LNCAP (cell line): ENCODE data around the gene ANO2.

Experiments used
- TF ChIP-seq, protein P1 (sequence below): fragments of 450-650 bp; IDR thresholded peaks from 2 replicates; pipeline ENCODE4 v1.5.1; 2017; ENCODE audit warnings: mild to moderate bottlenecking

ANO2 gene

DNA sequence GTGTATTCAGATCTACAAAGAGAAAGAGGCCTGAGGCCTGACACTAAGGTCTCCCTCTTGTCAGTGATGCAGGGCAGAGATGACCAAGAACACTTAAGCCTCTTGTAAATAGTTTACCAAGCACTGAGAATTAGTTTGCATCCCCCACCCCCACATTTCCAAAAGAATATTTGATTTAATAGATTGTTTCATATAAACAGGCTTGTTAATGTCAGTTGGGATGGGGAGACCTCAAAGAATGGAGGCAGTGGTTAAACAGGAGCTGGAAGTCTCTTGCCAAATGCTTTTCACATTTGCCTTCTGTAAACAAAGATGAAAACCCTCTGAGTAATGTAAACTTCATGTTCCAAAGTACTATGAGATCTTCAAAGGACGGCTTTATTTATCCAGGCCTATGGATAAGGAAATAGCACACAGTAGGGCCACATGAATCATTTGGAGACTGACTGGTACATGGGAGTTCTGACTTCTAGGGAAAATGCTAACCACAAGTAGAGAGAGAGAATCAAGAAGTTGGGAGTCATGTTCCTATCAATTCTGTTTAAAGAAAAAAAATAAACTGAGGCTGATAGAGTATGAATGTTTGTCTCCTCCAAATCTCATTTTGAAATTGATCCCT, 234.7 kb downstream of the ANO2 start:
- TF ChIP-seq, protein P1, sequence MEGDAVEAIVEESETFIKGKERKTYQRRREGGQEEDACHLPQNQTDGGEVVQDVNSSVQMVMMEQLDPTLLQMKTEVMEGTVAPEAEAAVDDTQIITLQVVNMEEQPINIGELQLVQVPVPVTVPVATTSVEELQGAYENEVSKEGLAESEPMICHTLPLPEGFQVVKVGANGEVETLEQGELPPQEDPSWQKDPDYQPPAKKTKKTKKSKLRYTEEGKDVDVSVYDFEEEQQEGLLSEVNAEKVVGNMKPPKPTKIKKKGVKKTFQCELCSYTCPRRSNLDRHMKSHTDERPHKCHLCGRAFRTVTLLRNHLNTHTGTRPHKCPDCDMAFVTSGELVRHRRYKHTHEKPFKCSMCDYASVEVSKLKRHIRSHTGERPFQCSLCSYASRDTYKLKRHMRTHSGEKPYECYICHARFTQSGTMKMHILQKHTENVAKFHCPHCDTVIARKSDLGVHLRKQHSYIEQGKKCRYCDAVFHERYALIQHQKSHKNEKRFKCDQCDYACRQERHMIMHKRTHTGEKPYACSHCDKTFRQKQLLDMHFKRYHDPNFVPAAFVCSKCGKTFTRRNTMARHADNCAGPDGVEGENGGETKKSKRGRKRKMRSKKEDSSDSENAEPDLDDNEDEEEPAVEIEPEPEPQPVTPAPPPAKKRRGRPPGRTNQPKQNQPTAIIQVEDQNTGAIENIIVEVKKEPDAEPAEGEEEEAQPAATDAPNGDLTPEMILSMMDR: no peak

DNA sequence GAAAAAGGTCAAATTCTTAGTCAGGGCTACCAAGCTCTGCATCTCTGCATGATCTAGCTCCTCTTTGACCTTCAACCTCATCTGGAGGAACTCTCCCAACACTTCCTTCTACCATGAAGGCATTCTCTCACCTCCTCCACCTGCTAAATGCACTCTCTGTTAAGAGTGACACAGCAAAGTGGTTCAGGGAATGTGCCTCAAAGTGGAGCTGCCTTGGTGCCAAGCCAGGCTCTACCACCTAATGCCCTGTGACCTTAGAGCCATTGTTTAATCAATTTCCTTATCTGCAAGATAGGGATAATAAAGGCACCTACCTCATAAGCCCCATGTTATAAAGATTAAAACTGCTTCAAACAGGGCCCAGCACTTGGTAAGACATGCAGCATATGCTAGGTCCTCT, 236.7 kb downstream of the ANO2 start:
- TF ChIP-seq, protein P1: no peak

DNA sequence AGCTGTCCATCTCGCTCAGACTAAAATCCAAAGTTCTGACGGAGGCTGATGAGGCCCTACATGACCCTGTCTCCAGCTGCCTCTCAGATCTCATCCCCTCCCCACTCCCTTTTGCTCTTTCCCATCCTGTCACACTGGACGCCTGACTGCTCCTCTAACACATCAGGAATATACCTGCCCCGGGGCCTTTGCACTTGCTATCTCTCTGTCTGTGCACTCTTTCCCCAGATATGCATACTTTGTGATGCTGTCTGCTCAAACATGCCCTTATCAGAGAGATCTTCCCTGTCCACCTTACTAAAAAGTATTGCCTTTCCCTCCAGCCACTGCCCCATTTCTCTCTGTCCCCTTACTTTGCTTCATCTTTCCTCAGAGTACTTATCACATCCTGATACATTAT, 238.8 kb downstream of the ANO2 start:
- TF ChIP-seq, protein P1: no peak

DNA sequence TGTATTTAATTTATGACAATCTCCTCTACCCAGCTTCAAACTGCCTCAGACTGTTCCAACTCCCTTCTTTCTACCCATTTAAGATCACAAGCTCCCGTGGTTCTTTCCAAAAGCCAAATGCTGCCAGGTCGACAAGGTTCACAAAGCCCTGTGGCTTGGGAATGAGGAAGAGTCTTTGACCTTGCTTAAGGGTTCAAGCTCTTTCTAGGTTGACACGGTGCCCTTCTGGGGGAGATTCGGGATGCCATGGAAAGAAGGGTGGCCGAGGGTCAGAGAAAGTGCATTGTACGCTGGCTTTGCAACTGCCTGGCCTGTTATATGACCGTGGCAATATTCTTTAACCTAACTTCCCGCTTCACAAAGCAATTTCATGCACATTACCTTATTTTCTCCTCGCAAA, 239.3 kb downstream of the ANO2 start:
- TF ChIP-seq, protein P1: no peak

DNA sequence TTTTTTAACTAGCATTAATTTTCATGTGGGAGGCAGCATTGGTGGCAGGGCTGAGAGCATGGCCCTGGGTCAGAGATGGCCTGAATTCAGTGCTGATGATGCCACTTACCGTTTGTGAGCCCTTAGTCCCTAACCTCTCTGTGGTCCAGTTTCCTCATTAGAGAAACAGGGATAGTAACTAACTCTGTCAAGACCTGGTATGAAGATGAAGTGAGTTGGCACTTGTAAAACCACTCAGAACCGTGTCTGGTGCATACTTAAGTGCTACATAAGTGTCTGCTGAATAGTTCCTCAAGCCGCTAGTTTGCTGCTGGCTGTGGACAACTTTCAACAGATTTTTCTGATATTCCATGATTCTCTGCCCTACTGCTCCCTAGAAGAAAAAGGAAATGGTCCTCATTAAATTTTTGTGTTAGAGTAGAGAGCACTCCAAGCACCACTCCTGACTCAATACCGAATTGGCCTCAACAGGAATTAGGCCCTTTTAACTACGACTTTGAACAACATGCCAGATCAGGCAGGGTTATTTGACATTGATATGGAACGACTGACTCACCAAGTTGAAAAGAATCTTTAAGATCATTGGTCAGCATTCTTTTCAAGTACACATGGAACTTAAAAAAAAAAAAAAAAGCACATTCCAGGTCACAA, 250.2 kb downstream of the ANO2 start:
- TF ChIP-seq, protein P1: no peak

DNA sequence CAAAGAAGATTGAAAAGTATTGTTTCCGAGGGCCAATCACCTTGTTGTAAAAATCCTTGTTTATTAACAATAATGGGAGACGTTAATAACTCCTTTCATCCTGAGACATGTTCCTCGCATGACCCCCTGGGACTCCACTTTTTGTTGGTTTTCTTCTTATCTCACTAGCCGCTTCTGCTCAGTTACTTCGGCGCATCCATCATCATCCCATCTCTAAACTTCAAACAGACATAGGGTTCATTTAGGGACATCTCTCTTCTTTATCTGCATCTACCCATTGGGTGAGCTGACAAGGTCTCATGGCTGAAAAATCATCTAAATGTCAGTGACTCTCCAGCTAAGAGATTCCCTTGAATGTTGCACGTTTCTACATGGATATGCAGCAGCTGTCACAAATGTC, 252.2 kb downstream of the ANO2 start:
- TF ChIP-seq, protein P1: no peak

DNA sequence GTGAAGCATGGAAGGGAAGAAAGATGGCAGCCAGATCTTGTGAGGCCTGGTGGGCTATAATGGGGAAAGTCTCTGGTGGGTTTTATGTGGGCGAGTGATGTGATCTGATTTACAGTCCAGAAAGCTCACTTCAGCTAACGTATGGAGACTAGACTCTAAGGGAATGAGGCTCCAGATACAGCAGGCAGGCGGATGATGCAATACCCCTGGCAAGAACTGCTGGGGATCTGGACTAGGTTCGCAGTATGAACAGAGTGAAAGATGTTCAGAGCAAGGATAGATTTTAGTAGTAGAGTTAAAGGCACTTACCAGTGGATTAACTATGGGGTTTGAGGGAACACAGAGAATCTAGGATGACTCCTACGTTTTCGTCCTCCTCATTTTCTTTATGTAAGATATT, 253.1 kb downstream of the ANO2 start:
- TF ChIP-seq, protein P1: no peak
